NCI-H226 (cell line): Measurements from ENCODE around the gene VPS39.

Experiments used
- DNase-seq: peaks from one replicate; pipeline ENCODE4 v3.0.0-alpha.2; 2015

Gene VPS39

GRCh38 chr15:42121682-42122081, 86.4 kb downstream of the VPS39 start:
- peak; percentile 2 for DNase-seq

GRCh38 chr15:42121021-42121420, 87.1 kb downstream of the VPS39 start:
- no peak for DNase-seq

DNA sequence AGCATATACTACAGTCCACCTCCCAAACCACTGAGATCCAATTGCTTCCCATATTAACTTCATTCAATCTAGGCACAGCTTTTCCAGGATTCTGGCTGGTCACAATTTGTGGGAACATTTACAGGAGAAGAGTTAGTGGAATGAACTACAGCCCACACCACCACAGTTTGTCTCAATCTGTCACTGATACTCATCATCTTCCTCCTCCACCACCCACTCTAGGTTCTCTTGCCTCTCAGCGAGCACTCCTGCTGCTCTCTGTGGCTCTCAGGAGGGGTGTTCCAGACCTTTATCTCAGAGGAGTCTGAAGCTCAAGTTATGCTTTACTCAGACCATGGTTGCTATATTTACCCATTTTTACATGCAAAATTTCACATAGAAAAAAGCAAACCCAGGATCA, 87.8 kb downstream of the VPS39 start:
- DNase-seq, result no peak

- DNase-seq, result no peak
These were observed 88.7 kb downstream of the VPS39 start for GRCh38 chr15:42119446-42119760.

- DNase-seq, result no peak
These were observed 89.3 kb downstream of the VPS39 start for GRCh38 chr15:42118650-42119445.

DNA sequence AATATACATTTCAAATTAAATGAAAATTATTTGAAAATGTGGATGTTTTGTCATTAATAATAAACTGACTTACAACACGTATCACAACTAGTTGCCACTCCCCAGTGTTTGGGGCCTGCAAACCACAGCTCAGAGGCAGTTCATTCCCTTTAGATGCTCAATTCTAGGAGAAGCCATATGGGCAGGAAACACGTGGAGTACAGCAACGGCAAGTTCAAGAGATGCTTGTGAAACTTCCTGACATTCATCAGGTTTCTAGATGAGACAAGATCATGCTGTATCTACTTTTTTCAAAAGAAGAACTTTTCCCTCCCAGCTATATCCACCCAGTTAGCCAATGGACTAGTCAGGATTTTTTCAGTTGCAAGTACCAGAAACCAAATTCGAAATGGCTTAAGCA, 96.2 kb downstream of the VPS39 start:
- no peak for DNase-seq

DNA sequence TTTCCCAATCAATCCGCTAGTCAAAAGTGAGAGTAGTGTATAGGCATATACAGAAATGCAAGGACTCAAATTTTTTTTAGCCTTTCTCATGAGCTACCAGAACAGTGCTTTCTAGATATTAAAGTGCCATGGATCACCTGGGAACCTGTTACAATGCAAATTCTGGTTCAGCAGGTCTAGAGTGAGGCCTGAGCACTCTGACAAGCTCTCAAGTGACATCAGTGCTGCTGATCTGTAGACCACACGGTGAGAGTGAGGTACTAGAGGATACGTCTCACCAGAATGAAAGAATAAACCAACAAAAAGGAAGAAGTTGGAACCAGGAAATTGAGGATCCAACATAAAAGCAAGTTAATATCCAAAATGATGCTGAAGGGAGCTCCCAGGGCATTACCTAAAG, 97.7 kb downstream of the VPS39 start:
- no peak for DNase-seq

DNA sequence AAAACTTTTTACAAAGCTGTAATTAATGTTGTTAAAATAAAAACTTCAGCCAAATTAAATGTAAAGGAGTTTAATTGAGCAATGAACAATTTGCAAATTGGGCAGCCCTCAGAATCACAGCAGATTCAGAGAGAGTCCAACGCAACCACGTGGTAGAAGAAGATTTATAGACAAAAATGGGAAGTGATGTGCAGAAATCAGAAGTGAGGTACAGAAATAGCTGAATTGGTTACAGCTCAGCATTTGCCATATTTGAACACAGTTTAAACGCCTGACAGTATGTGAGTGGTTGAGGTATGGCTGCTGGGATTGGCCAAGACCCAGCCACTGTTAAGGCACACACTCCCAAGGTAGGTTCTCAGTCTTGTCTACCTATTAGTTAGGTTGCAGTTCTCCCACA, 99.3 kb downstream of the VPS39 start:
- DNase-seq, result no peak
